ENCODE results near the gene ALPL. TPM values are rescaled to one million over a fixed set of nuclear protein-coding genes. Genes with fewer than 3 reads are reported as not detected.

Gene ALPL
- total and polyA plus RNA-seq, 2 of the 4 experiments (the other 2 are of a cell fraction), result 0.54 to 2.2 TPM

GRCh38 chr1:21610027-21610426 lies 100.8 kb downstream of the ALPL start:
- dilution Hi-C loops (cut with HindIII; ENCODE audit: low sequenced_read_pairs, unreplicated experiment), result no loop called here
- Histone ChIP-seq H4K20me1 (ENCODE audit: insufficient read depth, low read length) (no peaks in the 10 kb centered on the region; the same call in 1 of the 2 replicates), H3K9ac (ENCODE audit: low read depth, low read length) (no peak overlapping the region), H3K56ac (ENCODE audit: extremely low read depth, insufficient read depth, low read length) (no peak overlapping the region), H3K4ac (ENCODE audit: low read depth, low read length) (no peak overlapping the region), H4K8ac (ENCODE audit: low read depth in 2 of 2, low read length in 2 of 2) (no peak overlapping the region), H3K23ac (ENCODE audit: low read depth, low read length) (no peak overlapping the region), H3K27me3 (ENCODE audit: control insufficient read depth, insufficient read depth, low read length) (peaks cover 63% of the 10 kb centered on the region), H4K91ac (ENCODE audit: insufficient read depth, low read depth, low read length) (no peak overlapping the region), H3K9me3 (ENCODE audit: control insufficient read depth, insufficient read depth, low read length) (no peaks in the 10 kb centered on the region), H2BK15ac (ENCODE audit: low read depth, low read length) (no peak overlapping the region), H2AK5ac (ENCODE audit: low read depth, low read length) (no peak overlapping the region), H3K9me1 (ENCODE audit: insufficient read depth, low read length) (peaks cover 3% of the 10 kb centered on the region; the same call in 1 of the 2 replicates), H3K18ac (ENCODE audit: low read depth, low read length) (no peak overlapping the region), H3K79me1 (ENCODE audit: low read depth in 1 of 2, low read length in 2 of 2) (no peaks in the 10 kb centered on the region), H2AFZ (replicated peaks; ENCODE audit: low read length, poor library complexity) (no peak overlapping the region), H2AK9ac (replicated peaks; ENCODE audit: low read depth, low read length, poor library complexity) (no peak overlapping the region), H3K4me3 (ENCODE audit: insufficient read depth, low read depth, low read length) (no peak overlapping the region), H4K5ac (ENCODE audit: low read depth, low read length) (no peak overlapping the region), H3K27ac (ENCODE audit: insufficient read depth, low read length) (no peak overlapping the region), H3K36me3 (ENCODE audit: control insufficient read depth, insufficient read depth, low read length) (no peaks in the 10 kb centered on the region), H3K4me2 (ENCODE audit: low read depth, low read length) (no peak overlapping the region), H2BK120ac (ENCODE audit: low read depth, low read length) (no peak overlapping the region), H3K14ac (replicated peaks; ENCODE audit: low read depth, low read length) (no peak overlapping the region), H3K4me1 (ENCODE audit: control insufficient read depth, insufficient read depth, low read length) (peaks cover 3% of the 10 kb centered on the region; the same call in 1 of the 2 replicates), H2BK20ac (ENCODE audit: low read depth, low read length) (no peak overlapping the region), H2BK5ac (ENCODE audit: low read depth, low read length, poor library complexity, severe bottlenecking) (no peak overlapping the region)
- intact Hi-C loops (cut with micrococcal nuclease), result no loop called here
- ATAC-seq (ENCODE audit: low read depth), result no peak
- no peak for DNase-seq
- TF ChIP-seq RAD21 (IDR thresholded peaks at IDR 0.05; ENCODE audit: low read length) (no peak), MAFK (IDR thresholded peaks at IDR 0.05; ENCODE audit: low read depth, low read length) (no peak), RFX5 (IDR thresholded peaks at IDR 0.05; ENCODE audit: low read depth, low read length) (no peak), CHD1 (IDR thresholded peaks at IDR 0.05; ENCODE audit: low read depth, low read length) (no peak), SMC3 (IDR thresholded peaks at IDR 0.05; ENCODE audit: low read depth, low read length) (no peak)
- TF ChIP-seq, protein P1, sequence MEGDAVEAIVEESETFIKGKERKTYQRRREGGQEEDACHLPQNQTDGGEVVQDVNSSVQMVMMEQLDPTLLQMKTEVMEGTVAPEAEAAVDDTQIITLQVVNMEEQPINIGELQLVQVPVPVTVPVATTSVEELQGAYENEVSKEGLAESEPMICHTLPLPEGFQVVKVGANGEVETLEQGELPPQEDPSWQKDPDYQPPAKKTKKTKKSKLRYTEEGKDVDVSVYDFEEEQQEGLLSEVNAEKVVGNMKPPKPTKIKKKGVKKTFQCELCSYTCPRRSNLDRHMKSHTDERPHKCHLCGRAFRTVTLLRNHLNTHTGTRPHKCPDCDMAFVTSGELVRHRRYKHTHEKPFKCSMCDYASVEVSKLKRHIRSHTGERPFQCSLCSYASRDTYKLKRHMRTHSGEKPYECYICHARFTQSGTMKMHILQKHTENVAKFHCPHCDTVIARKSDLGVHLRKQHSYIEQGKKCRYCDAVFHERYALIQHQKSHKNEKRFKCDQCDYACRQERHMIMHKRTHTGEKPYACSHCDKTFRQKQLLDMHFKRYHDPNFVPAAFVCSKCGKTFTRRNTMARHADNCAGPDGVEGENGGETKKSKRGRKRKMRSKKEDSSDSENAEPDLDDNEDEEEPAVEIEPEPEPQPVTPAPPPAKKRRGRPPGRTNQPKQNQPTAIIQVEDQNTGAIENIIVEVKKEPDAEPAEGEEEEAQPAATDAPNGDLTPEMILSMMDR (conservative IDR thresholded peaks at IDR 0.05; ENCODE audit: low read depth, low read length), result no peak
- no TSS peak for BruUV-seq (replicated peaks)
- POLR2A ChIA-PET (ENCODE audit: unreplicated experiment), result no interaction called here
- WGBS, 2 experiments (ENCODE audit: extremely low coverage in 2 of 2, insufficient read length in 1 of 2), result 78% methylated on average over 8 of the region's 16 CpGs; no CpG with 5 or more reads in 1 of the 2 experiments
- CTCF ChIA-PET, result no interaction called here
- in situ Hi-C loops (cut with MboI; ENCODE audit: low sequenced_read_pairs), result no loop called here

All from IMR-90 (cell line).